ENCODE data around the gene REEP1.

GRCh38 chr2:86211033-86211795 lies 126.2 kb downstream of the REEP1 start:
- TF ChIP-seq, protein P1, sequence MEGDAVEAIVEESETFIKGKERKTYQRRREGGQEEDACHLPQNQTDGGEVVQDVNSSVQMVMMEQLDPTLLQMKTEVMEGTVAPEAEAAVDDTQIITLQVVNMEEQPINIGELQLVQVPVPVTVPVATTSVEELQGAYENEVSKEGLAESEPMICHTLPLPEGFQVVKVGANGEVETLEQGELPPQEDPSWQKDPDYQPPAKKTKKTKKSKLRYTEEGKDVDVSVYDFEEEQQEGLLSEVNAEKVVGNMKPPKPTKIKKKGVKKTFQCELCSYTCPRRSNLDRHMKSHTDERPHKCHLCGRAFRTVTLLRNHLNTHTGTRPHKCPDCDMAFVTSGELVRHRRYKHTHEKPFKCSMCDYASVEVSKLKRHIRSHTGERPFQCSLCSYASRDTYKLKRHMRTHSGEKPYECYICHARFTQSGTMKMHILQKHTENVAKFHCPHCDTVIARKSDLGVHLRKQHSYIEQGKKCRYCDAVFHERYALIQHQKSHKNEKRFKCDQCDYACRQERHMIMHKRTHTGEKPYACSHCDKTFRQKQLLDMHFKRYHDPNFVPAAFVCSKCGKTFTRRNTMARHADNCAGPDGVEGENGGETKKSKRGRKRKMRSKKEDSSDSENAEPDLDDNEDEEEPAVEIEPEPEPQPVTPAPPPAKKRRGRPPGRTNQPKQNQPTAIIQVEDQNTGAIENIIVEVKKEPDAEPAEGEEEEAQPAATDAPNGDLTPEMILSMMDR (conservative IDR thresholded peaks at IDR 0.05; ENCODE audit: low read length): no peak
- TF ChIP-seq EZH2phosphoT487 (IDR thresholded peaks at IDR 0.05; ENCODE audit: borderline replicate concordance, low read depth, low read length): no peak
